Stomach (tissue), 9 donors: ENCODE measurements around the gene ZMIZ1. TPM values are rescaled to one million over a fixed set of nuclear protein-coding genes. Genes with fewer than 3 reads are reported as not detected.

Experiments
- DNase-seq, 2 donors: peaks; one replicate each; pipeline versions ENCODE4 v3.0.0 to v3.0.0-alpha.2; 2013 to 2019
- H3K27ac ChIP-seq, 5 donors: fragments of 200-600 bp in 4 of 5; sonication (generic) in 4 of 5; one replicate each; pipeline ENCODE4 v1.5.1; 2013 to 2019; ENCODE audit warnings: mild to moderate bottlenecking in 1 of 5, moderate library complexity in 1 of 5
- H3K27me3 ChIP-seq, 3 donors: fragments of 200-600 bp; sonication (generic); one replicate each; pipeline ENCODE4 v1.5.1; 2017 to 2019; ENCODE audit warnings: mixed run types in 1 of 3
- H3K36me3 ChIP-seq, 4 donors: fragments of 200-600 bp; sonication (generic); 1 replicate in 3 of 4; 2 replicates in 1 of 4; pipeline ENCODE4 v1.5.1; 2016 to 2019
- H3K4me1 ChIP-seq, 4 donors: fragments of 200-600 bp; sonication (generic); one replicate each; pipeline ENCODE4 v1.5.1; 2016 to 2019
- H3K4me3 ChIP-seq, 4 donors: fragments of 200-600 bp; sonication (generic) in 3 of 4; one replicate each; pipeline ENCODE4 v1.5.1; 2016 to 2019; ENCODE audit warnings: mild to moderate bottlenecking in 1 of 4
- H3K9me3 ChIP-seq, 4 donors: fragments of 200-600 bp; sonication (generic); one replicate each; pipeline ENCODE4 v1.5.1; 2016 to 2019
- EP300 ChIP-seq: sonication (generic); formaldehyde crosslinking; IDR thresholded peaks from one replicate; pipeline ENCODE4 v1.6.1; 2017; ENCODE audit warnings: antibody characterized with exemption
- POLR2A ChIP-seq, 4 donors: fragments of 450-650 bp; IDR thresholded peaks; one replicate each; pipeline ENCODE4 v1.6.1; 2016; ENCODE audit warnings: antibody characterized with exemption in 4 of 4, control low read depth in 2 of 4, mild to moderate bottlenecking in 1 of 4, moderate library complexity in 1 of 4
- POLR2AphosphoS5 ChIP-seq, 3 donors: sonication (generic); formaldehyde crosslinking; IDR thresholded peaks; one replicate each; pipeline ENCODE4 v1.6.1; 2016; ENCODE audit warnings: antibody characterized with exemption in 3 of 3
- WGBS, 5 donors: extraction: QIAGEN DNeasy Blood & Tissue Kit in 3 of 5; methylation state at CpG; one replicate each; pipeline versions ENCODE4 v1.1.5 to v1.1.7; 2013 to 2018; 5-methylcytosine and 5-hydroxymethylcytosine counted together
- intact Hi-C: fragments of 100-400 bp; cut with DNase I; formaldehyde crosslinking; loops from one replicate; pipeline ENCODE4 v1.15.1; 2023; ENCODE audit warnings: low total_unique reads
- polyA plus RNA-seq, 3 donors: library from polyadenylated mRNA; stranded (reverse); fragments of 200-250 nt; gene quantifications; one replicate each; pipeline ENCODE4 v1.2.3, GENCODE V29; 2013
- total RNA-seq, 5 donors: library from RNA; depleted of rRNA; stranded (reverse); fragments of >200 nt; gene quantifications; one replicate each; pipeline versions ENCODE4 v1.1.0 to v1.2.3, GENCODE V29; 2014 to 2016
- TF ChIP-seq, protein P1 (sequence below), 7 experiments: fragments of 450-650 bp in 4 of 7; fragments of 200-600 bp in 3 of 7; sonication (generic) in 3 of 7; IDR thresholded peaks; one replicate each; pipeline ENCODE4 v1.5.1; 2016 to 2019; ENCODE audit warnings: antibody characterized with exemption in 7 of 7, control low read depth in 2 of 7, mild to moderate bottlenecking in 1 of 7
- donor health status: healthy with polysubstance abuse.
- donor health status: Bipolar disorder and iron deficiency.
- donor health status: healthy.

ZMIZ1 gene
- total and polyA plus RNA-seq, 8 donors, result 17.7 to 103 (median 26.3) TPM

DNA sequence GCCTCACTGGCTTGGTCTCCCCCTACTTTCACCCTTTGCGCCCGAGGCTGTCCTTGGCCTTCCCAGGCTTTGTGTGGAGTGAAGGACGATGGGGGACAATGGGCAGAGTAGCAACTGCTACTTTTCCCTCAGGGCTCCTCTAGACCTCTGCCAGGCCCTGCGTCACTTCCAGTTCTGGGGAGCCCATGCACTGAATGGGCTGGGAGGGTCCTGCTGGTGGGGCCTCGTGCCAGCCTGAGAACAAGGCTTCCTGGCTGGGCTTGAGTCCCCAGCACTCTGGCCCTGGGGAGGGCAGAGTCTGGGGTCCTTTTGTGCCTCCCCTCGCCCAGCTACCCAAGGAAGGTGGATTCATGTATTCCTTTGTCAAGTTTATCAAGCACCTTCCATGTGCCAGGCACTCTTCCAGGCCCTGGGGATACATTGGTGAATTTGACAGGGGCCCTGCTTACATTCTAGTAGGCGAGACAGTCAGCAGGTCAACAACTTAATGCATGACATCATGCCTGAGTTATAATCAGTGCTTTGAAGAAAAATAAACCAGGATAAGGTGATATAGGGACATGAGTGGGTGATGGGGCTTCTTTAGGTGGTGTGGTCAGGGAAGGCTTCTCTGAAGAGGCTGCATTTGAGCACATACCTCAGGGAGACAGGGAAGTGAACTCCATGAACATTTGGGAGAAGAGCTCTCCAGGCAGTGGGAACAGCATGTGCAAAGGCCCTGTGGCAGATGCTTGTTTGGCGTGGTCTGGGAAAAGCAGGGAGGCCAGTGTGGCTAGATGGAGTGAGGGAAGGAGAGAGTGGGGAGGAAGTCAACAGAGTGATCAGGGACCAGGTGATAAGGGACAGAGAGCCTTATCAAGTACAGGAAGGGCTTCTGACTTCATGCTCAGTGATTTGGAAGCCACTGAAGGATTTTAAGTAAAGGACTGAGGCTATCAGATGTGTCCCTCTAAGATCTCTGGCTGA is 14.1 kb downstream of the ZMIZ1 start:
- H3K27ac ChIP-seq, result peak overlapping the region; percentile 63 to 99 (median 89)
- DNase-seq, result no peak

DNA sequence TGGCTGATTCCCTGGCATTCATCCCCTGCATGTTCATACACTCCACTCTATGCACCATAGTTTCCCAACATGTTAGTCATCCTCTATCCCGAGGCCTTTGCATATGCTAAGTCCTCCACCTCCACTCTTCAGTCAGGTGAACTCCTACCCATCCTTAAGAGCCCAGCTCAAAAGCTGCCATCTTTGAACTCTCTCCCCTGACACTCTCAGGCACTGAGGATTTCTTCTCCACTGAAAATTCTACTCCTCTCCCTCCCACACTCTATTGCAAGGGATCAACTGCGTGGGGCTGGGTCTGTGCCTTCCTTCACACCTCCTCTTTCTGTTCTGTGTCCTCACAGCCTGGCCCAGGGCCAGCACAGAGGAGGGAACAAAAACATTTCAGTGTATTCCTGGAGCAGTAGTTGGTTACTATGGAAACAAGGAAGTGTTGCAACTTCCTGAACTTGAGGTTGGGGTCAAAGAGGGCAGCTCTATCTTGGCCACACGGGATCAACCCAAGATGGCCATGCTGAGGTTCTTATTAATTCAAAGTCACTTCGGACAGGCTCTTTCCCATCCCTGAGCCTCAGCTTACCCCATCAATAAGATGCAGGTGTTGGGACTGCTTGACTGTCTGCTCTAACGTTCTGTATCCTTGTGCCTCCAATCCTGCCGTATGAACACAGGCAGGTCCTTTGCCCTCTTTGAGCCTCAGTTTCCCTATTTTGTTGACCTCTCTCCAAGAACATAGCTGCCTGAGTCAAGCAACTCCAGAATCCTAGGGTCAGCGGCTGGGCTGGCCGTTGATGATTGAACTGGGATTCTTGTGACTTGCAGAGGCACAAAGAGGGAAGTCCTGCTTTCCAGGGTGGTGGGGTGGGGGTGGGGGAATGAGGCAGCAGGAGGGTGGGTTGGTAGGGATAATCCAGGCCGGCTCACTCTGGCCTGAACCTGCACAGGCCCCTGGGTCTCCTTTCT is 15.5 kb downstream of the ZMIZ1 start:
- peaks cover 0 to 4% (median 0%) of the 10 kb centered on the region in 4 donors for H3K36me3 ChIP-seq
- H3K4me1 ChIP-seq, result peaks cover 99 to 100% (median 100%) of the 10 kb centered on the region in 4 donors
- peak; percentile 93 for DNase-seq
- no peaks in the 10 kb centered on the region for H3K27me3 ChIP-seq
- 17 to 30% (median 22%) methylated on average over 9 of the region's 9 CpGs for WGBS, 5 donors
- no peak overlapping the region for H3K4me3 ChIP-seq
- no peaks in the 10 kb centered on the region for H3K9me3 ChIP-seq
- TF ChIP-seq EP300 (no peak), POLR2AphosphoS5 (IDR thresholded peaks at IDR 0.05) (peak; percentile 60 to 78 (median 75))
- TF ChIP-seq, protein P1, sequence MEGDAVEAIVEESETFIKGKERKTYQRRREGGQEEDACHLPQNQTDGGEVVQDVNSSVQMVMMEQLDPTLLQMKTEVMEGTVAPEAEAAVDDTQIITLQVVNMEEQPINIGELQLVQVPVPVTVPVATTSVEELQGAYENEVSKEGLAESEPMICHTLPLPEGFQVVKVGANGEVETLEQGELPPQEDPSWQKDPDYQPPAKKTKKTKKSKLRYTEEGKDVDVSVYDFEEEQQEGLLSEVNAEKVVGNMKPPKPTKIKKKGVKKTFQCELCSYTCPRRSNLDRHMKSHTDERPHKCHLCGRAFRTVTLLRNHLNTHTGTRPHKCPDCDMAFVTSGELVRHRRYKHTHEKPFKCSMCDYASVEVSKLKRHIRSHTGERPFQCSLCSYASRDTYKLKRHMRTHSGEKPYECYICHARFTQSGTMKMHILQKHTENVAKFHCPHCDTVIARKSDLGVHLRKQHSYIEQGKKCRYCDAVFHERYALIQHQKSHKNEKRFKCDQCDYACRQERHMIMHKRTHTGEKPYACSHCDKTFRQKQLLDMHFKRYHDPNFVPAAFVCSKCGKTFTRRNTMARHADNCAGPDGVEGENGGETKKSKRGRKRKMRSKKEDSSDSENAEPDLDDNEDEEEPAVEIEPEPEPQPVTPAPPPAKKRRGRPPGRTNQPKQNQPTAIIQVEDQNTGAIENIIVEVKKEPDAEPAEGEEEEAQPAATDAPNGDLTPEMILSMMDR (IDR thresholded peaks at IDR 0.05), result peak in 1 of 7 experiments; percentile 4
- intact Hi-C loops, result no loop called here
- H3K27ac ChIP-seq, result peak overlapping the region; percentile 73 to 99 (median 89)

More for the DNA sequence above, 14.1 kb downstream of the ZMIZ1 start:
- Histone ChIP-seq H3K27me3 (no peaks in the 10 kb centered on the region), H3K36me3 (no peaks in the 10 kb centered on the region), H3K9me3 (no peaks in the 10 kb centered on the region), H3K4me1 (peaks cover 99 to 100% (median 100%) of the 10 kb centered on the region in 4 donors), H3K4me3 (no peak overlapping the region)
- intact Hi-C loops, result no loop called here
- TF ChIP-seq POLR2AphosphoS5 (IDR thresholded peaks at IDR 0.05) (no peak), POLR2A (IDR thresholded peaks at IDR 0.05) (no peak), EP300 (no peak)
- TF ChIP-seq, protein P1 (IDR thresholded peaks at IDR 0.05), result no peak
- 57 to 74% (median 68%) methylated on average over 5 to 8 of the region's 8 CpGs for WGBS, 5 donors

DNA sequence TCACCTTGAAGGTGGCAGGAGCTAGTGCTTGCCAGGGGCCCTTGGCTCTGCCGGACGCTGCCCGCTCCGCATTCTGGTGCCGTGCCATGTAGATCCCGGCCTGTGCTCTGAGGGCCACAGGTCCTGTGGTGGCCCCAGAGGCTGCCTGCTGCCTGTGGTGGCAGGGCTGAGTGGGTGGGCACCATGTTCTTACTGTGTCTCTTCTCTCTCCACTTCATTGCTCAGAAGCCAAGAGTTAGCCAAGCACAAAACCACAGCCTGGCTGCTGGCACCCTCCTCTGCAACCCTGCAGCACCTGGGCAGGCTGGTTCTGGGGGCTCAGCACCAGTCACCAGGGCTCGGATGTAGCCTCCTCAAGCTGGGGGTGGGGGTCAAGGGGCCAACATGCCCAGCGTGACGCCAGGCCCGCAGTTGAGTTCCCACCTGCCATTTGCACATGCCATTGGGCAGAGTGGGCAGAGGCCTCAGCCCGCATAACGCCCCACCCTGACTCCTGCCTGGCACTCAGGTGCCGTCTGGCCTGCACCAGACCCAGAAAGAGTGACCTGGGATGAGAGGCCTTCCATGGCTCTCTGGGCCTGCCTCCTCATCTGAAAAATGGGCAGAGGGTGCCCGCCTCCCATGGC is 16.3 kb downstream of the ZMIZ1 start:
- Histone ChIP-seq H3K4me1 (peaks cover 99 to 100% (median 100%) of the 10 kb centered on the region in 4 donors), H3K27ac (peak overlapping the region; percentile 73 to 99 (median 89)), H3K27me3 (no peaks in the 10 kb centered on the region), H3K9me3 (no peaks in the 10 kb centered on the region), H3K36me3 (peaks cover 0 to 7% (median 0%) of the 10 kb centered on the region in 4 donors), H3K4me3 (no peak overlapping the region)
- intact Hi-C loops, result no loop called here
- DNase-seq, result no peak
- no peak for TF ChIP-seq POLR2AphosphoS5 (IDR thresholded peaks at IDR 0.05)
- TF ChIP-seq EP300, result no peak
- TF ChIP-seq, protein P1 (IDR thresholded peaks at IDR 0.05), result no peak
- TF ChIP-seq POLR2A (IDR thresholded peaks at IDR 0.05), result no peak
- 48 to 67% (median 59%) methylated on average over 3 to 14 of the region's 14 CpGs for WGBS, 5 donors
